K562 (cell line): ENCODE data around the gene PCNX2. TPM values are rescaled to one million over a fixed set of nuclear protein-coding genes. Genes with fewer than 3 reads are reported as not detected.

Experiments used
- FOXA3 ChIP-seq, 2 experiments: fragments of 450-650 bp in 1 of 2; sonication (generic) in 1 of 2; formaldehyde crosslinking; IDR thresholded peaks in 1 of 2; conservative IDR thresholded peaks in 1 of 2; 2 replicates each; pipeline versions ENCODE4 v1.4.0 to v1.8.0; 2020 to 2022; ENCODE audit warnings: mild to moderate bottlenecking in 2 of 2, missing genetic modification reagents in 1 of 2
- POLR2G ChIP-seq: fragments of 200-400 bp; formaldehyde crosslinking; IDR thresholded peaks from 2 replicates; pipeline ENCODE4 v1.6.1; 2017; ENCODE audit warnings: low read depth, mild to moderate bottlenecking, antibody characterized with exemption, low read length, moderate library complexity
- POLR2H ChIP-seq: IDR thresholded peaks from 2 replicates; pipeline ENCODE4 v1.6.1; 2016; ENCODE audit warnings: missing genetic modification characterization, low read depth, mild to moderate bottlenecking, control low read depth, missing compliant biosample characterization, moderate library complexity
- PRPF4 ChIP-seq: fragments of 200-400 bp; formaldehyde crosslinking; IDR thresholded peaks from one replicate; pipeline ENCODE4 v1.6.1; 2017; ENCODE audit warnings: low read length, low read depth, mild to moderate bottlenecking; ENCODE audit not compliant: insufficient read depth, poor library complexity, severe bottlenecking
- ZNF184 ChIP-seq: sonication (generic); formaldehyde crosslinking; IDR thresholded peaks from 2 replicates; pipeline ENCODE4 v1.5.0; 2020; ENCODE audit warnings: missing genetic modification reagents
- polyA plus RNA-seq, 8 experiments: library from polyadenylated mRNA; depleted of rRNA in 4 of 8; stranded (reverse) in 5 of 8; unstranded in 3 of 8; fragments of >200 nt; fragmentation: Nextera tagmentation in 2 of 8; fragmentation: Illumina TruSeq in 1 of 8; extraction: Ambion mirVana in 2 of 8; extraction: Trizol in 1 of 8; gene quantifications; 2 replicates each; pipeline versions ENCODE4 v1.2.1 to v1.2.3, GENCODE V29; 2011 to 2014; ENCODE audit warnings: inconsistent platforms in 1 of 8, missing spikeins in 1 of 8
- total RNA-seq, 7 experiments: library from RNA; depleted of rRNA in 6 of 7; stranded (reverse); fragments of >200 nt in 6 of 7; fragmentation: Illumina TruSeq in 2 of 7; extraction: Trizol in 2 of 7; gene quantifications; 2 replicates each; pipeline versions ENCODE4 v1.2.1 to v1.2.3, GENCODE V29; 2011 to 2021; ENCODE audit warnings: low replicate concordance in 1 of 7
- TF ChIP-seq, protein P1 (sequence below): fragments of 450-650 bp; IDR thresholded peaks from 2 replicates; pipeline ENCODE4 v1.6.1; 2016; ENCODE audit warnings: mild to moderate bottlenecking, moderate library complexity

PCNX2 gene
- total and polyA plus RNA-seq, 9 of the 15 experiments (the other 6 are each of a cell fraction or from before 2014, with no cell fraction given): 0.07 to 0.33 TPM; not detected in 7

DNA sequence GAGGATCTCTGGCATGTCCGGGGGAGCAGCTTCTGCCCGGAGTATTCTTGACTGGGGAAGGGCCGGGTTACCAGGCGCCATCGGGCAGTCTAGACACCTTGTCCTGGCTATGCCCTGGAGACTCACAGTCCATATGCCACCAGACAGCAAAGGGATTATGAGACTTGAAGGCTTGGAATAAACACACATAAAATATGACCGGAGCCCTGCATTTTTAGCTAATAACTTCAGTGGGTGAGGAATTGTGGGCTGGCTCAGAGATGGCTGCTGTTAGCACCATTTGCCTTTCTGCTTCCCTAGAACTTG, 329.7 kb downstream of the PCNX2 start (continued):
- TF ChIP-seq, protein P1, sequence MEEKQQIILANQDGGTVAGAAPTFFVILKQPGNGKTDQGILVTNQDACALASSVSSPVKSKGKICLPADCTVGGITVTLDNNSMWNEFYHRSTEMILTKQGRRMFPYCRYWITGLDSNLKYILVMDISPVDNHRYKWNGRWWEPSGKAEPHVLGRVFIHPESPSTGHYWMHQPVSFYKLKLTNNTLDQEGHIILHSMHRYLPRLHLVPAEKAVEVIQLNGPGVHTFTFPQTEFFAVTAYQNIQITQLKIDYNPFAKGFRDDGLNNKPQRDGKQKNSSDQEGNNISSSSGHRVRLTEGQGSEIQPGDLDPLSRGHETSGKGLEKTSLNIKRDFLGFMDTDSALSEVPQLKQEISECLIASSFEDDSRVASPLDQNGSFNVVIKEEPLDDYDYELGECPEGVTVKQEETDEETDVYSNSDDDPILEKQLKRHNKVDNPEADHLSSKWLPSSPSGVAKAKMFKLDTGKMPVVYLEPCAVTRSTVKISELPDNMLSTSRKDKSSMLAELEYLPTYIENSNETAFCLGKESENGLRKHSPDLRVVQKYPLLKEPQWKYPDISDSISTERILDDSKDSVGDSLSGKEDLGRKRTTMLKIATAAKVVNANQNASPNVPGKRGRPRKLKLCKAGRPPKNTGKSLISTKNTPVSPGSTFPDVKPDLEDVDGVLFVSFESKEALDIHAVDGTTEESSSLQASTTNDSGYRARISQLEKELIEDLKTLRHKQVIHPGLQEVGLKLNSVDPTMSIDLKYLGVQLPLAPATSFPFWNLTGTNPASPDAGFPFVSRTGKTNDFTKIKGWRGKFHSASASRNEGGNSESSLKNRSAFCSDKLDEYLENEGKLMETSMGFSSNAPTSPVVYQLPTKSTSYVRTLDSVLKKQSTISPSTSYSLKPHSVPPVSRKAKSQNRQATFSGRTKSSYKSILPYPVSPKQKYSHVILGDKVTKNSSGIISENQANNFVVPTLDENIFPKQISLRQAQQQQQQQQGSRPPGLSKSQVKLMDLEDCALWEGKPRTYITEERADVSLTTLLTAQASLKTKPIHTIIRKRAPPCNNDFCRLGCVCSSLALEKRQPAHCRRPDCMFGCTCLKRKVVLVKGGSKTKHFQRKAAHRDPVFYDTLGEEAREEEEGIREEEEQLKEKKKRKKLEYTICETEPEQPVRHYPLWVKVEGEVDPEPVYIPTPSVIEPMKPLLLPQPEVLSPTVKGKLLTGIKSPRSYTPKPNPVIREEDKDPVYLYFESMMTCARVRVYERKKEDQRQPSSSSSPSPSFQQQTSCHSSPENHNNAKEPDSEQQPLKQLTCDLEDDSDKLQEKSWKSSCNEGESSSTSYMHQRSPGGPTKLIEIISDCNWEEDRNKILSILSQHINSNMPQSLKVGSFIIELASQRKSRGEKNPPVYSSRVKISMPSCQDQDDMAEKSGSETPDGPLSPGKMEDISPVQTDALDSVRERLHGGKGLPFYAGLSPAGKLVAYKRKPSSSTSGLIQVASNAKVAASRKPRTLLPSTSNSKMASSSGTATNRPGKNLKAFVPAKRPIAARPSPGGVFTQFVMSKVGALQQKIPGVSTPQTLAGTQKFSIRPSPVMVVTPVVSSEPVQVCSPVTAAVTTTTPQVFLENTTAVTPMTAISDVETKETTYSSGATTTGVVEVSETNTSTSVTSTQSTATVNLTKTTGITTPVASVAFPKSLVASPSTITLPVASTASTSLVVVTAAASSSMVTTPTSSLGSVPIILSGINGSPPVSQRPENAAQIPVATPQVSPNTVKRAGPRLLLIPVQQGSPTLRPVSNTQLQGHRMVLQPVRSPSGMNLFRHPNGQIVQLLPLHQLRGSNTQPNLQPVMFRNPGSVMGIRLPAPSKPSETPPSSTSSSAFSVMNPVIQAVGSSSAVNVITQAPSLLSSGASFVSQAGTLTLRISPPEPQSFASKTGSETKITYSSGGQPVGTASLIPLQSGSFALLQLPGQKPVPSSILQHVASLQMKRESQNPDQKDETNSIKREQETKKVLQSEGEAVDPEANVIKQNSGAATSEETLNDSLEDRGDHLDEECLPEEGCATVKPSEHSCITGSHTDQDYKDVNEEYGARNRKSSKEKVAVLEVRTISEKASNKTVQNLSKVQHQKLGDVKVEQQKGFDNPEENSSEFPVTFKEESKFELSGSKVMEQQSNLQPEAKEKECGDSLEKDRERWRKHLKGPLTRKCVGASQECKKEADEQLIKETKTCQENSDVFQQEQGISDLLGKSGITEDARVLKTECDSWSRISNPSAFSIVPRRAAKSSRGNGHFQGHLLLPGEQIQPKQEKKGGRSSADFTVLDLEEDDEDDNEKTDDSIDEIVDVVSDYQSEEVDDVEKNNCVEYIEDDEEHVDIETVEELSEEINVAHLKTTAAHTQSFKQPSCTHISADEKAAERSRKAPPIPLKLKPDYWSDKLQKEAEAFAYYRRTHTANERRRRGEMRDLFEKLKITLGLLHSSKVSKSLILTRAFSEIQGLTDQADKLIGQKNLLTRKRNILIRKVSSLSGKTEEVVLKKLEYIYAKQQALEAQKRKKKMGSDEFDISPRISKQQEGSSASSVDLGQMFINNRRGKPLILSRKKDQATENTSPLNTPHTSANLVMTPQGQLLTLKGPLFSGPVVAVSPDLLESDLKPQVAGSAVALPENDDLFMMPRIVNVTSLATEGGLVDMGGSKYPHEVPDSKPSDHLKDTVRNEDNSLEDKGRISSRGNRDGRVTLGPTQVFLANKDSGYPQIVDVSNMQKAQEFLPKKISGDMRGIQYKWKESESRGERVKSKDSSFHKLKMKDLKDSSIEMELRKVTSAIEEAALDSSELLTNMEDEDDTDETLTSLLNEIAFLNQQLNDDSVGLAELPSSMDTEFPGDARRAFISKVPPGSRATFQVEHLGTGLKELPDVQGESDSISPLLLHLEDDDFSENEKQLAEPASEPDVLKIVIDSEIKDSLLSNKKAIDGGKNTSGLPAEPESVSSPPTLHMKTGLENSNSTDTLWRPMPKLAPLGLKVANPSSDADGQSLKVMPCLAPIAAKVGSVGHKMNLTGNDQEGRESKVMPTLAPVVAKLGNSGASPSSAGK: no peak
- TF ChIP-seq FOXA3 (CRISPR knock-in tag; conservative IDR thresholded peaks at IDR 0.05 in 1 of 2, IDR thresholded peaks at IDR 0.05 in 1 of 2) (no peak), POLR2G (no peak), ZNF184 (CRISPR knock-in tag) (no peak), POLR2H (tag) (no peak), PRPF4 (no peak)
- TF ChIP-seq, all 486 proteins: peak for 0
